Measurements from ENCODE around the gene SDK1.

Gene SDK1

DNA sequence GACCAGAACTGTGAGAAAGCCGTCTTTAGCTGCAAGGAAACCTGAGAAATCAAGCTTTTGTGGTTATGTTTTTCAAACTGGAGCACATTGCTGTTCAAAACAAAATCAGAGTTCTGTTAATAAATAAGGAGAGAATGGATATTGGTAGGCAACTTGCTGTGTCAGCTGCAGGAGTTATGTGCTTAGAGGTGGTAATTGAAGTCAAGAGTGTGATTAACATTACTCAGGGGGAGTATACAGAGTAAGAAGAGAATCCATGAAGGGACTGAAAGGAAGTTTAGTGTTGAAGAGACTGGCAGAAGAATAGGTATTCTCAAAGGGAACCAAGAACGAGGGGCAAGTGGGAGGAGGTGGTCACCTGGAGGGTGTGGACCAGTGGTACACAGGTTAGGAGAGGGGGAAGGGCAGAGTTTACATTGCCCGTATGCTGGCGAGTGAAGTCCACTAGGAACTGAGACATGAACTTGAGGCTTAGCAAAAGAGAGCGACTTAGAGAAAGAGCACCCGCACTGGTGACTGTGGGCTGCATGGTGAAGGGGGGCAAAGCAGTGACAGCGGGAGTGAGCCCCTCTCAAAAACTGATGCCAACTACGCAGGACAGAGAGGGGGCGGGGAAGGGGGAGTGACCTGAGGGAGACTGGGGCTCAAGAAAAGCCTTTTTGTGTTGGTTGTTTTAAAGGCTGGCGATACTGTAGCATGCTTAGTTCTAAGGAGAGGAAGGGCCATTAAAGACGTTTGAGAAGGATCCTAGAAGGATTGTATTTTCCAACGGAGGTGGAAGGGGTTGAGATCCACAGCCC is 80.0 kb downstream of the SDK1 start:
- DNase-seq = no peak
- intact Hi-C loops (cut with DNase I) = no loop called here

- intact Hi-C loops (cut with DNase I) = no loop called here
- DNase-seq = no peak
Measured at GRCh38 chr7:3386423-3387190, 85.6 kb downstream of the SDK1 start.

DNA sequence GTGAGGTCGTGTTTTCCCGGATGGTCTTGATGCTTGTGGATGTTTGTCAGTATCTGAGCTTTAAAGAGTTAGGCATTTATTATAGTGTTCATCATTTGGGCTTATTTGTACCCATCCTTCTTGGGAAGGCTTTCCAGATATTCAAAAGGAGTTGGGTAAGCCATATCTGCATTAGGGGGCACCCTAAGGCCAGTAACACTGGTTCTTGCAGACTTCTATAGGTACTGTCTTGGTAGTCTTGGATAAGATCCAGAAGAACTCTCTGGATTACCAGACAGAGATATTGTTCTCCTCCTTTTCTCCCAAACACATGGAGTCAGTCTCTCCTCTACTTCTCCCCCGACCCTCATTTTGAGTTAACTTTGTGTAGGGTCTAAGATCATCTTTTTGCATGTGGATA is 92.8 kb downstream of the SDK1 start:
- intact Hi-C loops (cut with DNase I) = no loop called here
- DNase-seq = no peak

GRCh38 chr7:3397324-3397723 is 96.3 kb downstream of the SDK1 start:
- no peak for DNase-seq
- intact Hi-C loops (cut with DNase I) = no loop called here

DNA sequence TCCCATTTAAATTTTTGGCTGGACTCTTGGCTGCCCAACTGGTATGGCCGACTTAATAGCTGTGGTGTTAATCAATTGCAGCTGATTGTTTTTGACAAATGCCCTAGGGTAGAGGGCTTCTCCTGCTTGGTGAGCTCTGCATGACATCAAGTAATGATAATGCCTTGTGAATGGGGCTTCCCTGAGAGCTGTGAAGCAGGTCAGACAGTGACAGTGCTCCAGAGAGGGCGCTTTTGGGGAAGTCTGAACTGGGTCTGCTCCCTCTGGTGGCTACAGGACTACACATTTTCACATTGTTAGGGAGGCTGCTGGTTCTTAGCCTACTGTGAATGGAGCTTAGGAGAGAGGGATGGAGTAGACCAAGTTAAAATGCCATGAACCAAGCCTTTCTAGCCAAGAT is 98.8 kb downstream of the SDK1 start:
- intact Hi-C loops (cut with DNase I) = no loop called here
- DNase-seq = no peak

GRCh38 chr7:3404501-3404900 is 103.4 kb downstream of the SDK1 start:
- intact Hi-C loops (cut with DNase I) = no loop called here
- DNase-seq = no peak

- DNase-seq = no peak
- intact Hi-C loops (cut with DNase I) = no loop called here
Measured at GRCh38 chr7:3408814-3409595, 108.0 kb downstream of the SDK1 start.

- intact Hi-C loops (cut with DNase I) = no loop called here
Measured at GRCh38 chr7:3412871-3413270, 111.8 kb downstream of the SDK1 start.

DNA sequence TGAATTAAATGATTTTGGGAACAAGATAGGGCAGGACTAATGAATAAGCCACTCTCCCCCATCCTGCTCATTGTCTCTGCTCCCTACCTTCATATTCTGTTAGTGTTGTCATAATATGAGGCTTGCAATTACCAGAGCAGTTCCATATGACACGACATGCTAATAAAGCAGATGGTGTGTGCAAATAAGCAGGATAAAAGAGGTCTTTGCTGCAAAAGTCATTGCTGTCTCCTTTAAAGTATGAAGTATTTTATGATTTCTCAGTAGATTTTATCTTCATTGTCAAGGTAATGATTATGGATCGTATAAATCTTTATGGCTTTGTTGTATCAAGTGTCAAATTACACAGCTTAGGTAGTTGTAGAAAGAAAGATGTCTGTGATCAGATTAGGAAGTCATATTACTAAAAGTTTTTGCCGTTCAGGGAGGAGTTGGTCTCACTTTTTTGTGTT is 114.8 kb downstream of the SDK1 start:
- DNase-seq = no peak
- intact Hi-C loops (cut with DNase I) = no loop called here

More at GRCh38 chr7:3412871-3413270, 111.8 kb downstream of the SDK1 start:
- no peak for DNase-seq

DNA sequence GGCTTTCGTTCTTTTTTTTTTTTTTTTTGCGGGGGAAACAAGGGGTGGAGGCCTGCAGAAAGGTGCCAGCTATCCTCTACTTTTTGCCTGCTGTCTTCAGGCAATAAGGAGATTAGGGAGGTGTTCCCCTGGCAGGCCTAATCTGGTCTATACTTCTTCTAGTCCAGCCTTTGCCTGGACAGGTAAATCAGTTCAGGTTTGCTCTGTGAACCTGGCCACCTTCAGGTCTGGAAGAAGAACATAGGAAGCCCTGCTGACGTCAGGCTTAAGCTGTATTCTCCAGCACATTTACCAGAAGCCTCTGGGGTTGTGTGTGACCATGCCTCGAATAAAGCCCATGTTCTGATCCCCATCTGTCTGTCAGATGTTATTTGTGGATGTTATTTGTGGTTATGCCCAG is 115.4 kb downstream of the SDK1 start:
- intact Hi-C loops (cut with DNase I) = no loop called here
- DNase-seq = no peak

DNA sequence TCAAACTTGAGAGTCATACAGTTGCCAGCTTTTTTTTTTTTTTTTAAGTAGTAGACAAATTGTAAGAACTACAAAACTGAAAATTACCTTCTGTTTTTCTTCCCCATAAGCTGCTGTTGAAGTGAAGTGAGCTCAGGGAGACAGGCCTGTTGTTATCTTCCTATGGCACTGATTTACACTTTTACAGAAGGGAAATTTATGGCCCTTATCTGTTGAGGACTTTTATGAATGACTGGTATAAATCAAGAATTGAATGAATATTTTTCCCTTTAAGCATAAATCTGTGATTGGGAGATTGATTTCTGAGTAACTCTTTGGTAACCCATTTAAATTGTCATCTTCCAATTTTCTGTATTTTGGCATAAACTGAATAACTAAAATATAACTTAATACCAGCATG is 124.0 kb downstream of the SDK1 start:
- DNase-seq = no peak
- intact Hi-C loops (cut with DNase I) = no loop called here

DNA sequence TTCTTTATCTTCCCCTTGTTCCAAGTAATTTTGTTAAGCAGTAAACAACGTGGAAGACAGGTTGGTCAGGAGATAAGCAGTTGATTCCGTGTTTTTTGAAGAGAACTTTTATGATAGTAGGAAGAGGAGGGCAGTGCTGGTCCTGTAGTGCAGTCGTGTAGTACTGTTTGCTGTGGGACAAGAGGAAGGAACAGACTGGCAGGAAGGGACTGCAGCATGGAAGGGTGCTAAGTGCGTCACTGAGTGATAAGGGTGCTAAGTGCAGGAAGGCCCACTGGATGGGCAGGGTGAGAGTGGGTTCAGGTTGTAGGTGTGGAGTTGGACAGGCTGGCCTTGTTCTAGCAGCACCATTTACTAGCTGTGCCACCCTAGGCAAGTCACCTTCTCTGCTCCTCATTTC is 125.0 kb downstream of the SDK1 start:
- DNase-seq = no peak
- intact Hi-C loops (cut with DNase I) = no loop called here

DNA sequence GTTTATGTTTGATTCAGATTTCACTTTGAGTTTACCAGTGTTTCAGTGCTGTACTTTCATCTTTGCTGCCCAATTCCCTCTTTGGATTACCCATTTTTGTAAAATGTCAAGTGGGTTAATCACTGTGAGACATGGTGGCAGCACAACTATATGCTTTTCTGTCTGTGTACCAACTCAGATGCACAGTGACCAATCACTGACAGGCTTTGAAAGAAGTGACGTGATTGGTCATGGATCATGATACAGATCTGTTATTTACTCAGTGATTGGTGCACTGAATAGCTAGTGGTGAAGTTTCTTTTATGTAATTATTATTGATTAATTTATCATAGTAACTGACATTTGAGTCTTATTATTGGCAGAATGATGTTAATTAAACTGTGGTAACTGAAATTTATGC is 126.9 kb downstream of the SDK1 start:
- peak in 7 of 42 donors; percentile 1 to 47 (median 13) for DNase-seq
- intact Hi-C loops (cut with DNase I) = no loop called here

DNA sequence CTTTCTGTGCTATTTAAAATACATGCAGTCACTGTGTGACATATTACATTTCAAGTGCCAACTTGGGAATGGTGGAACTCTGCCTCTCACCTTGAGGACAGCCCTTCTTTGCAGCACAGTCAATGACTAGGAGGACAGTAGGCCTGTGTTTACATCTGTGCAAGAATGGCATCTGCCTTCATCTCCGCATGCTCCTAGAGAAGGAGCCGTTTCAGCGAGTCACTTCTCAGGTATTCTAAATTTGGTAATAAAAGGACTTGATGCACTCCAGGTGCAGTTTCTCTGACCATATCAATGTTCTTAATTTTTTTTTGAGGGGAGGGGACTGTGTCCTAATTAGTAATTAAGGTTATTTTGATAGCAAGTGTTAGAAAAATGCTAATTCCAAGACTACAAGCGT is 128.9 kb downstream of the SDK1 start:
- DNase-seq = no peak
- intact Hi-C loops (cut with DNase I) = no loop called here

GRCh38 chr7:3430588-3430987 is 129.5 kb downstream of the SDK1 start:
- intact Hi-C loops (cut with DNase I) = no loop called here
- no peak for DNase-seq

DNA sequence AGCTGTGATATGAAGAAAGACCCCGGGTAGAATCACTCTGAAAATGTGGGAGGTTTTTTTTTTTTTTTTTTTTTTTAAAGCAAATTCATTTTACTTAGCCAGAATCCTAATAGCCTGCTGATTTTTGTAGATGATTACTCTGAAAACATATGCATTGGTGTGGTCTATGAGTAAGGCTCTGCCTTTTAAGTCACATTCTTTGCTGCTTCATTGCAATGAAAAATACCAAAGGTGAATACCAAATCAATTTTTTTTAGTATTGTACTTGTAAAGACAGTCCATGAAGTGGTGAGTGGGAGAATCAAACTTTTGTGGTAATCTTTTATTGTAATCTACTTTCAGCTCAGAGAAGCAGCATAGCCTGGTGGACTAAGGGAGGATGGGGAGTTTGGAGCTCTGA is 130.3 kb downstream of the SDK1 start:
- intact Hi-C loops (cut with DNase I) = no loop called here
- DNase-seq = no peak

- intact Hi-C loops (cut with DNase I) = no loop called here
- DNase-seq = no peak
Measured at GRCh38 chr7:3432911-3433310, 131.9 kb downstream of the SDK1 start.

GRCh38 chr7:3434611-3435010 is 133.6 kb downstream of the SDK1 start:
- no peak for DNase-seq
- intact Hi-C loops (cut with DNase I) = no loop called here

DNA sequence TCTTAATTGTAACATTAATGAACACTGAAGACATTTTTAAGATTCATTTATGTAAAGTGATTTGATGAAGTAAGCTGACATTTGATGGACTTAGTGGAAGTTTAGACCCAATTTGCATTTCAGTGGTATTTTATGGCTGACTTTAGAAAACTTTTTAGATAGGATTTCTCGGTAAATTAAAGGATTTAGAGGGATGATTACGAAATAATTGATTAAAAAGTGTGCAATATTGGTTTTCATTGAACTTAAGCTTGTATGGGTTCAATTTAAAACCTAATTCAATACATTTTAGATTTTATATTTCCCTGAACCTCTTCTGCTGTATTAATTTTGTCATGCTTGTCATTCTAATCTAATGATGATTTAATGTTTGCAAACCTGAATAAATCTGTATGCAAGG is 135.1 kb downstream of the SDK1 start:
- no peak for DNase-seq
- intact Hi-C loops (cut with DNase I) = no loop called here

- no peak for DNase-seq
- intact Hi-C loops (cut with DNase I) = no loop called here
Measured at GRCh38 chr7:3436746-3437145, 135.7 kb downstream of the SDK1 start.
